Measurements from ENCODE around the gene NFIB. TPM values are rescaled to one million over a fixed set of nuclear protein-coding genes. Genes with fewer than 3 reads are reported as not detected.

NFIB gene
- polyA plus RNA-seq, 1 donor (not counting 4 experiments of a cell fraction or from before 2014, with no cell fraction given): 8.9 TPM

DNA sequence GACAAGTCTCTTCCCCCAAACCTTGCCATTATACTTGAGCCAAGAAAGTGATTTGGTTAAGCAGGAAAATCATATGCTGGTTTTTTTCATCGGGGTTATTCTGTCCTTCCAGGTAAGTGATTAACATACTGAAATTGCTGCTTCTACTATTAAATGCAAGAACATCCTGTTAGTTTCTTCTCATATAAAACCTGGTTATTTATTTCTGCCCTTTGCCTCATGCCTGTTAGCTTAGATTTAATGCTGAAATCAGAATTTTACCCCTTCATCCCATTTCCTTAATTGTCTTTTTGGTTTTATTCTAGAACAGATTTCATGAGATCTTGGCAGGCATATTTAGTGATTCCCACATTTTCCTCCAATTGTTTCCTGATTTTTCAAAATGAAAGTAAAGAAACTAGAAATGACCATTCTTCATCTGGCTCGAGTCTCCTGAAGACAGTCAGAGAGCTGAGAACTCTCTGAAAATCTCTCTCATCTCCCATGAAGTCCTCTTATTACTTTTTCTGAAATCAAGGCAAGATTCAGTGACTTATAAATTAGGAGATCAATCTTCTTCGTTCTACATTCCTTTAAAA is 132.9 kb downstream of the NFIB start:
- Histone ChIP-seq H3K9me1 (ENCODE audit: control insufficient read depth, extremely low read depth, insufficient read depth, low read length) (no peaks in the 10 kb centered on the region), H3K4me2 (ENCODE audit: control insufficient read depth, extremely low read depth, insufficient read depth, low read depth, low read length) (peak overlapping the region; percentile 92), H3K79me2 (ENCODE audit: control insufficient read depth, insufficient read depth, low read length) (peaks cover 12% of the 10 kb centered on the region), H3K36me3 (ENCODE audit: control insufficient read depth in 2 of 2, extremely low read depth in 1 of 2, insufficient read depth in 2 of 2, low read length in 2 of 2) (no peaks in the 10 kb centered on the region), H3K9me3 (ENCODE audit: control insufficient read depth, low read depth, low read length) (no peaks in the 10 kb centered on the region), H3K4me3 (ENCODE audit: control insufficient read depth in 2 of 3, extremely low read depth in 1 of 3, insufficient read depth in 2 of 3, low read depth in 1 of 3, low read length in 3 of 3) (peak overlapping the region in 2 of 3 experiments; percentile 44 to 61), H3K9ac (ENCODE audit: control insufficient read depth, extremely low read depth, insufficient read depth, low read length) (peak overlapping the region; percentile 30), H3K4me1 (ENCODE audit: control insufficient read depth, extremely low read depth, insufficient read depth, low read length) (peaks cover 37% of the 10 kb centered on the region), H2AFZ (ENCODE audit: control insufficient read depth, low read length) (peak overlapping the region; percentile 27), H3K27ac (ENCODE audit: control insufficient read depth, insufficient read depth, low read length) (peak overlapping the region; percentile 36), H4K20me1 (ENCODE audit: control insufficient read depth, extremely low read depth, insufficient read depth, low read length) (no peaks in the 10 kb centered on the region), H3K27me3 (ENCODE audit: control insufficient read depth, extremely low read depth, insufficient read depth, low read length) (no peaks in the 10 kb centered on the region)
- FAIRE-seq: no peak
- no peak for DNase-seq (ENCODE audit: low read depth, low spot score)
- dilution Hi-C loops (cut with MboI; ENCODE audit: extremely low pct_ligation_motif_present, low sequenced_read_pairs): no loop called here
- no peak for TF ChIP-seq EZH2 (IDR thresholded peaks at IDR 0.05; ENCODE audit: low read length)
- no peak for TF ChIP-seq CTCF (optimal IDR thresholded peaks at IDR 0.05 in 1 of 3, IDR thresholded peaks at IDR 0.05 in 1 of 3, conservative IDR thresholded peaks at IDR 0.05 in 1 of 3; ENCODE audit: extremely low read depth in 1 of 3, insufficient read depth in 2 of 3, low read length in 3 of 3)

DNA sequence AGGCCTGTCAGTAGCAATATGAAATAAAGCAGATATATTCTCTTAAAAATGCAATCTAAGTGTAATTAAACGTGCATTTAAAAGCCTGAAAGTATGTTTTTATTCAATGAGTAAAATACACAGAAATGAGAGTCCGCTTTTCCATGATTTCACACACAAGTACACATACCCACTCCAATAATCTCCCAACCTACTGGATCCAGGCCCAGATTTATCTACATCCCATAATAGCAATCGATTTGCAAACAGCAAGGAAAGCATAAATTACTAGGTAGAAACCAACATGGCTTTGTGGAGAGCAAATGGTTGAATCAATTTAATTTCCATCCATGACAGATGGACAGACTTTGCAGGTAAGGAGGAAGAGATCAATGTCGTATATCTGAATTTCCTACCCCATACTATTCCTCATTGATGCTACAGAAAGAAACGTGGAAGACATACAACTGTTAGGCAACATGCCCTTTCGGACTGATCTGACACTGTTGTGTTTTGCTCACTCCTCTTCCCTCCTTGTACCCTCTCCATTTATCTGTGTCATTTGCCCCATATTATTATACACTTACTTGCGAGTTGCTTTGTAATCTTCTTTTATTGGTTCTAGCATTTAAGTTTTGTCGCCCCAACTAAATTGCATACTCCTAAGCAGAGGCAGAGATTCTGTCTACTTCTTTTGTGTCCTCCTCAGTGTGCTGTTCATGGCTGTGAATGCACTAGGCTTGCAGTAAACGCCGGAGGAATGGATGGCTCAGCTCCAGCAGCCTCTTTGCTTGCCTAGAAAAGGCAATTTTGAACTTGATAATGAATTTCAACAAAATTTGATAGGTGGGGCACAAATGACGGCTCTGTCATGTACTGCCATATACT is 133.6 kb downstream of the NFIB start:
- H3K4me1 ChIP-seq (ENCODE audit: control insufficient read depth, extremely low read depth, insufficient read depth, low read length): peaks cover 37% of the 10 kb centered on the region
- H3K9me3 ChIP-seq (ENCODE audit: control insufficient read depth, low read depth, low read length): no peaks in the 10 kb centered on the region
- TF ChIP-seq CTCF (optimal IDR thresholded peaks at IDR 0.05 in 1 of 3, IDR thresholded peaks at IDR 0.05 in 1 of 3, conservative IDR thresholded peaks at IDR 0.05 in 1 of 3; ENCODE audit: extremely low read depth in 1 of 3, insufficient read depth in 2 of 3, low read length in 3 of 3) (no peak), EZH2 (IDR thresholded peaks at IDR 0.05; ENCODE audit: low read length) (no peak)
- no peaks in the 10 kb centered on the region for H3K27me3 ChIP-seq (ENCODE audit: control insufficient read depth, extremely low read depth, insufficient read depth, low read length)
- peak; percentile 76 for FAIRE-seq
- H3K79me2 ChIP-seq (ENCODE audit: control insufficient read depth, insufficient read depth, low read length): peaks cover 11% of the 10 kb centered on the region
- H2AFZ ChIP-seq (ENCODE audit: control insufficient read depth, low read length): peak overlapping the region; percentile 27
- peak overlapping the region; percentile 30 for H3K9ac ChIP-seq (ENCODE audit: control insufficient read depth, extremely low read depth, insufficient read depth, low read length)
- dilution Hi-C loops (cut with MboI; ENCODE audit: extremely low pct_ligation_motif_present, low sequenced_read_pairs): no loop called here
- no peaks in the 10 kb centered on the region for H3K36me3 ChIP-seq (ENCODE audit: control insufficient read depth in 2 of 2, extremely low read depth in 1 of 2, insufficient read depth in 2 of 2, low read length in 2 of 2)
- no peaks in the 10 kb centered on the region for H3K9me1 ChIP-seq (ENCODE audit: control insufficient read depth, extremely low read depth, insufficient read depth, low read length)
- no peak for DNase-seq (ENCODE audit: low read depth, low spot score)
- H3K4me2 ChIP-seq (ENCODE audit: control insufficient read depth, extremely low read depth, insufficient read depth, low read depth, low read length): peak overlapping the region; percentile 92
- H3K27ac ChIP-seq (ENCODE audit: control insufficient read depth, insufficient read depth, low read length): peak overlapping the region; percentile 36
- H3K4me3 ChIP-seq (ENCODE audit: control insufficient read depth in 2 of 3, extremely low read depth in 1 of 3, insufficient read depth in 2 of 3, low read depth in 1 of 3, low read length in 3 of 3): peak overlapping the region in 2 of 3 experiments; percentile 44 to 61
- H4K20me1 ChIP-seq (ENCODE audit: control insufficient read depth, extremely low read depth, insufficient read depth, low read length): no peaks in the 10 kb centered on the region

Data from keratinocyte (primary cell).